ENCODE measurements around the gene MIP. TPM values are rescaled to one million over a fixed set of nuclear protein-coding genes. Genes with fewer than 3 reads are reported as not detected.

Gene MIP
- total RNA-seq, 4 donors from 2014 or later, result not detected

- H3K4me3 ChIP-seq, result no peak overlapping the region
- TF ChIP-seq EP300 (IDR thresholded peaks at IDR 0.05), result no peak
- TF ChIP-seq POLR2AphosphoS5 (IDR thresholded peaks at IDR 0.05), result no peak
- TF ChIP-seq CTCF (IDR thresholded peaks at IDR 0.05), result no peak
- no peak for TF ChIP-seq POLR2A (IDR thresholded peaks at IDR 0.05)
- no peak for ATAC-seq
Measured at GRCh38 chr12:56414401-56414800, 40.1 kb downstream of the MIP start.

GRCh38 chr12:56413392-56413791, 41.1 kb downstream of the MIP start:
- Histone ChIP-seq H3K4me3 (no peak overlapping the region), H3K27me3 (no peaks in the 10 kb centered on the region), H3K27ac (no peak overlapping the region), H3K36me3 (no peaks in the 10 kb centered on the region), H3K4me1 (no peaks in the 10 kb centered on the region), H3K9me3 (no peaks in the 10 kb centered on the region)
- ATAC-seq, result no peak
- TF ChIP-seq POLR2A (IDR thresholded peaks at IDR 0.05) (no peak), POLR2AphosphoS5 (IDR thresholded peaks at IDR 0.05) (no peak), EP300 (IDR thresholded peaks at IDR 0.05) (no peak), CTCF (IDR thresholded peaks at IDR 0.05) (no peak)
- WGBS, 2 donors (ENCODE audit: low coverage in 1 of 2), result no CpG with 5 or more reads among the region's 7 CpGs

More at GRCh38 chr12:56414401-56414800, 40.1 kb downstream of the MIP start:
- Histone ChIP-seq H3K9me3 (no peaks in the 10 kb centered on the region), H3K36me3 (no peaks in the 10 kb centered on the region), H3K4me1 (no peaks in the 10 kb centered on the region), H3K27ac (no peak overlapping the region), H3K27me3 (no peaks in the 10 kb centered on the region)
- WGBS, 2 donors (ENCODE audit: low coverage in 1 of 2), result 84% methylated on average over 3 of the region's 3 CpGs; no CpG with 5 or more reads in 1 of the 2 donors

GRCh38 chr12:56411781-56412639, 42.4 kb downstream of the MIP start:
- no peaks in the 10 kb centered on the region for H3K9me3 ChIP-seq
- no peaks in the 10 kb centered on the region for H3K27me3 ChIP-seq
- H3K4me1 ChIP-seq, result no peaks in the 10 kb centered on the region
- no peaks in the 10 kb centered on the region for H3K36me3 ChIP-seq
- no peak for TF ChIP-seq POLR2A (IDR thresholded peaks at IDR 0.05)
- TF ChIP-seq EP300 (IDR thresholded peaks at IDR 0.05), result no peak
- no peak for TF ChIP-seq POLR2AphosphoS5 (IDR thresholded peaks at IDR 0.05)
- TF ChIP-seq CTCF (IDR thresholded peaks at IDR 0.05), result no peak
- WGBS, 2 donors (ENCODE audit: low coverage in 1 of 2), result 40 to 50% methylated on average over 2 of the region's 6 CpGs
- no peak for ATAC-seq
- H3K4me3 ChIP-seq, result no peak overlapping the region
- no peak overlapping the region for H3K27ac ChIP-seq

- ATAC-seq, result no peak
- Histone ChIP-seq H3K27ac (no peak overlapping the region), H3K36me3 (no peaks in the 10 kb centered on the region), H3K9me3 (no peaks in the 10 kb centered on the region), H3K4me3 (no peak overlapping the region), H3K4me1 (no peaks in the 10 kb centered on the region), H3K27me3 (no peaks in the 10 kb centered on the region)
- no CpG with 5 or more reads among the region's 4 CpGs for WGBS, 2 donors (ENCODE audit: low coverage in 1 of 2)
- no peak for TF ChIP-seq POLR2A (IDR thresholded peaks at IDR 0.05)
- no peak for TF ChIP-seq POLR2AphosphoS5 (IDR thresholded peaks at IDR 0.05)
- TF ChIP-seq CTCF (IDR thresholded peaks at IDR 0.05), result no peak
- TF ChIP-seq EP300 (IDR thresholded peaks at IDR 0.05), result no peak
Measured at GRCh38 chr12:56410768-56411167, 43.7 kb downstream of the MIP start.

Data from gastroesophageal sphincter (tissue), 4 donors.